Erythroblast (primary cell): ENCODE measurements around the gene ARHGAP26.

ENCODE experiments used
- GATA1 ChIP-seq: IDR thresholded peaks from 2 replicates; pipeline ENCODE4 v1.6.1; 2011; ENCODE audit warnings: low read depth, mild to moderate bottlenecking, control low read depth, low read length, moderate library complexity
- POLR2A ChIP-seq: IDR thresholded peaks from 2 replicates; pipeline ENCODE4 v1.6.1; 2011; ENCODE audit warnings: mild to moderate bottlenecking, low read length

DNA sequence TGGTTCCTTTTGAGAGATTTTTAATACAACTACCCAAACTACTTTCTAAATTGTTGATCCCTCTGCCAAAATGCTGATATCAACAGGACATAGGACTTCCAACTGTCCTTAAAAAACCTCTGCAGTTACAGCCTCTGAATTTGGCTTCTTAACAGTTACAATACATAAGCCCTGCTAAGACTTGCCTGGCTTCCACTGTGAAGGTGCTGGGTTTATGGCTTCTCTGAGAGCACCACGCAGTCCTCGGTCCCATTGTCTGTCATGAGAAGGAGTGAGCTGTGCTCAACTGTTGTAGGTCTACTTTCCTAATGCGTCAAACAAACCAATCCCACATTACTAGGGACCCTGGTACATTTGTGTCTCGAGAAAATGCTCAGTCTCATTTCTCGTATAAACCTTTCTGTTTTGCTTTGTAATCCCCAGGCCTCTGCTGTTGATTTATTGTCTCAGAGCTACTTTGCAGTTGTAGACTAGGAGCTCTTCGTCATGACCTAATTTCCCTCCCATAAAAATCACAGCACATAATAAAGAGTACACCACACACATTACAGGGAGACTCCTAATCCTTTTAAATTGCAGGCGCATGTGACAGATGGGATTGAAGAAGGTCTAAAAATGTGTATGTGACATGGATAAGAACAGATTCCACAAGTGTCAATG lies 358.4 kb downstream of the ARHGAP26 start:
- TF ChIP-seq POLR2A, result no peak
- no peak for TF ChIP-seq GATA1
